Erythroblast (primary cell): ENCODE measurements around the gene IQSEC1.

Source experiments
- GATA1 ChIP-seq: IDR thresholded peaks from 2 replicates; pipeline ENCODE4 v1.6.1; 2011; ENCODE audit warnings: low read depth, mild to moderate bottlenecking, control low read depth, low read length, moderate library complexity
- POLR2A ChIP-seq: IDR thresholded peaks from 2 replicates; pipeline ENCODE4 v1.6.1; 2011; ENCODE audit warnings: mild to moderate bottlenecking, low read length

GRCh38 chr3:12985148-12985547, 88.1 kb downstream of the IQSEC1 start:
- TF ChIP-seq POLR2A (no peak), GATA1 (no peak)
